Measurements from ENCODE around the gene ASB6. TPM values are rescaled to one million over a fixed set of nuclear protein-coding genes. Genes with fewer than 3 reads are reported as not detected.

The ASB6 gene
- total and polyA plus RNA-seq, 7 donors: 6.3 to 20.2 (median 8.9) TPM

- WGBS, 3 donors: 59 to 70% (median 63%) methylated on average over 19 of the region's 19 CpGs
- intact Hi-C loops (cut with DNase I): no loop called here
- TF ChIP-seq CTCF (IDR thresholded peaks at IDR 0.05): no peak
- Histone ChIP-seq H3K27me3 (ENCODE audit: insufficient read depth in 3 of 3, low read length in 2 of 3) (no peaks in the 10 kb centered on the region), H3K4me1 (peaks cover 52% of the 10 kb centered on the region), H3K27ac (peak overlapping the region; percentile 27), H3K9me3 (no peaks in the 10 kb centered on the region), H3K4me3 (no peak overlapping the region), H3K36me3 (ENCODE audit: insufficient read depth in 1 of 2, low read depth in 1 of 2) (peaks cover 3 to 41% of the 10 kb centered on the region in 2 donors)
- no peak for DNase-seq
- ATAC-seq: peak in 1 of 4 donors; percentile 1
Observed at GRCh38 chr9:129631674-129632129, 10.2 kb downstream of the ASB6 start.

- Histone ChIP-seq H3K4me1 (peaks cover 52% of the 10 kb centered on the region), H3K9me3 (no peaks in the 10 kb centered on the region), H3K27ac (peak overlapping the region; percentile 27), H3K36me3 (ENCODE audit: insufficient read depth in 1 of 2, low read depth in 1 of 2) (peaks cover 3 to 35% of the 10 kb centered on the region in 2 donors), H3K4me3 (peak overlapping the region; percentile 25), H3K27me3 (ENCODE audit: insufficient read depth in 3 of 3, low read length in 2 of 3) (no peaks in the 10 kb centered on the region)
- peak in 2 of 4 donors; percentile 25 to 41 for ATAC-seq
- no peak for DNase-seq
- intact Hi-C loops (cut with DNase I): no loop called here
- TF ChIP-seq CTCF (IDR thresholded peaks at IDR 0.05): no peak
- 44 to 65% (median 59%) methylated on average over 20 to 21 of the region's 21 CpGs for WGBS, 3 donors
Observed at GRCh38 chr9:129630967-129631673, 10.8 kb downstream of the ASB6 start.

- H3K9me3 ChIP-seq: no peaks in the 10 kb centered on the region
- DNase-seq: no peak
- H3K27ac ChIP-seq: no peak overlapping the region
- intact Hi-C loops (cut with DNase I): no loop called here
- WGBS, 3 donors: 79 to 83% (median 82%) methylated on average over 8 of the region's 8 CpGs
- peaks cover 52% of the 10 kb centered on the region for H3K4me1 ChIP-seq
- H3K36me3 ChIP-seq (ENCODE audit: insufficient read depth in 1 of 2, low read depth in 1 of 2): peaks cover 3 to 18% of the 10 kb centered on the region in 2 donors
- TF ChIP-seq CTCF (IDR thresholded peaks at IDR 0.05): no peak
- no peak for ATAC-seq
- H3K27me3 ChIP-seq (ENCODE audit: insufficient read depth in 3 of 3, low read length in 2 of 3): no peaks in the 10 kb centered on the region
- H3K4me3 ChIP-seq: no peak overlapping the region
Observed at GRCh38 chr9:129629251-129629820, 12.6 kb downstream of the ASB6 start.

- peaks cover 0 to 11% of the 10 kb centered on the region in 2 donors for H3K36me3 ChIP-seq (ENCODE audit: insufficient read depth in 1 of 2, low read depth in 1 of 2)
- H3K27me3 ChIP-seq (ENCODE audit: insufficient read depth in 3 of 3, low read length in 2 of 3): no peaks in the 10 kb centered on the region
- peak; percentile 10 for TF ChIP-seq CTCF (IDR thresholded peaks at IDR 0.05)
- WGBS, 3 donors: 39 to 47% (median 43%) methylated on average over 6 of the region's 6 CpGs
- H3K27ac ChIP-seq: no peak overlapping the region
- ATAC-seq: no peak
- intact Hi-C loops (cut with DNase I): no loop called here
- peak overlapping the region; percentile 76 for H3K4me3 ChIP-seq
- peaks cover 52% of the 10 kb centered on the region for H3K4me1 ChIP-seq
- H3K9me3 ChIP-seq: no peaks in the 10 kb centered on the region
- DNase-seq: no peak
Observed at GRCh38 chr9:129628709-129629108, 13.2 kb downstream of the ASB6 start.

Data from psoas muscle (tissue), 8 donors.